NCI-H2196 treated with DMSO at 0.1 percent for 48 hours (cell line): Measurements from ENCODE around the gene R3HDM2.
A peak's percentile ranks its signal among the peaks of the same experiment; 100 is the strongest.

Experiments
- DNase-seq: peaks from one replicate; lab custom pipeline; 2025; ENCODE audit not compliant: unreplicated experiment; lab: John Stamatoyannopoulos, UW

R3HDM2 gene

DNA sequence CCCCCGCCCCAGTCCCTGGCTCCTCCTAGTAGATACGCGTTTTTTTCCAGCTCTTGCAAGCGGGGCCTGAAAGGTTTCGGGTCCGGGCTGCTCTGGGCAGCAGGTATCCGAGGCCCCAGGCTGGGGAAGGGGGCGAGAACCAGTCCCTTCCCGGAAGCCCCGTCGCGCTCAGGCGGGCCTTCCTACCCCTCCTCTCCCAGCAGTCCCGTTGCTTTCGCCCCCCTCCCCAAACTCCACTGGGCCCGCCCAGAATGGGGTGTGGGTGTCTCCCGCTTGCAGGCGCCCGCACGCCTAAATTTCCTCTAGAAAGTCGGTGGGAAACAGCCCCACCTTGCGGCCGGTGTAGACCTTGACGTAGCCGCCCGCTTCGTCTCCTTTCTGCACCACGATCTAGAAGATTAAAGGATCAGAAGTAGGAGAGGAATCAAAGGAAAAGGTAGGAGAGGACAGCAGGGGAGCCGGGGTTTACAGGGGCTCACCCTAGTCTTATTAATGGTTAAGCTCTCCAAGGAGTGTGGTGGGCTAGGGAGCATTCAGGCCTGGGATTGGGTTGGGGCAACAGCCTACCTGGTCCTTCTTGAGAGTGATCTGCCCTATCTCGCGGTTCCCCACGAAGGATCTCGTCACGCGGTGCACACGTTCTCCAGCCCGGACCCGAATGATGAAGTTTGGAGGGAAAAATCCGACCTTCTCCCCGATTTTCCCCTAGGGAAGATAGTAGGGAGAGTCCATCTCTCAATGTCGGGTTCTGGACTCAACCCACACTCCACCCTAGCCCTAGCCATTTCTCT lies 187.1 kb downstream of the R3HDM2 start:
- no peak for DNase-seq

DNA sequence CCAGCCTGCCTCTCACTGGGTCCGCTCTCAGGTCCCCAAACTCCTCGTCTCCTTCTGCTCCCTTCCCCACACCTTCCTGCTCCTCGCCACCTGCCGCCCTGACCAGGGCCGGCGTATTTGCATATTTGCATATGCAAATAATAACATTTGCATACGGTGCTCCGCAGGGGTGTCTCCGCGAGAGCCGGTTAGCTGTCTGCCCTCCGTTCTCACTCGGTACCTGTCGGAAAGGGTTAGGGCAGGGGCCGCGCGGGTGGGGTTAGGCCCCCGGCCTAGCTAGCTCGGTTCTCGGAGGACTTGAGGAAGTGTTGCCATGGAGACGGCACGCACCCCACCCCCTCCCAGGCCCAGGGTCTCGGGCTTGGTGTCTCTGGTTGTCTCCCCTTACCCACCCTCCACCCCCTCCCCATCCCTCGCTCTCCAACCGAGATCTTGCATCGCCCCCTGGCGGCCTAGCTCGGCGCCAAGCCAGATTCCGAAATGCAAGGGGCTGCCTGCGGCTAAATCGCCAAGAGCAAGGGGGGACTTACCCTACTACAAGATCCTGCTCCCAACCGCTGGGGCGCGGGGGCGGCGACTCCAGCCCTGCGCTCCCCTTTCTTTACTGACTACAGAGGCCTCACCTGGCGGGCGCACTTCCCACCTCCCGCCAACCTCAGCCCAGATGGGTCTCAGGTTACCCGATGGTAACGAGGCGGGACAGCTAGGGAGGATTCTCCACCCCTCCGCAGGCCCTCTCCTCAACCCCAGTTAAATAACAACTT lies 188.0 kb downstream of the R3HDM2 start:
- DNase-seq, result peak; percentile 87

DNA sequence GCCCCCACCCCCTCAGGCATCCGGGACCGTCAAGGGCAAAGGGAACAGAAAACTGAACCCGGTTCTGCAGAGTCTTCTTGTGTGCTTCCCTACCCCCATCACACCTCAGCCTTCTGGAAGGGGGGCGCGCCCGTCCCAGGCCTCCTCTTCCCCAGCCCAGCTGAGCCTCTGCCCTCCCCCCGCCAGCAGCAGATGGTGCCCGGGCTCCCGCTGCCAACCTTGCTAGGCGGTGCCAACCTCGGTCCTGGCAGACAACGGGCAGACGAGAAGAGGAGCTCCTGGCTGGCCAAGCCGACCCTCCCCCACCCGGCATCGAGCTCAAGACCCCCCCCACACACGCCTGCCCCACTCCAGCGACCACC lies 188.5 kb downstream of the R3HDM2 start:
- DNase-seq, result peak; percentile 85

DNA sequence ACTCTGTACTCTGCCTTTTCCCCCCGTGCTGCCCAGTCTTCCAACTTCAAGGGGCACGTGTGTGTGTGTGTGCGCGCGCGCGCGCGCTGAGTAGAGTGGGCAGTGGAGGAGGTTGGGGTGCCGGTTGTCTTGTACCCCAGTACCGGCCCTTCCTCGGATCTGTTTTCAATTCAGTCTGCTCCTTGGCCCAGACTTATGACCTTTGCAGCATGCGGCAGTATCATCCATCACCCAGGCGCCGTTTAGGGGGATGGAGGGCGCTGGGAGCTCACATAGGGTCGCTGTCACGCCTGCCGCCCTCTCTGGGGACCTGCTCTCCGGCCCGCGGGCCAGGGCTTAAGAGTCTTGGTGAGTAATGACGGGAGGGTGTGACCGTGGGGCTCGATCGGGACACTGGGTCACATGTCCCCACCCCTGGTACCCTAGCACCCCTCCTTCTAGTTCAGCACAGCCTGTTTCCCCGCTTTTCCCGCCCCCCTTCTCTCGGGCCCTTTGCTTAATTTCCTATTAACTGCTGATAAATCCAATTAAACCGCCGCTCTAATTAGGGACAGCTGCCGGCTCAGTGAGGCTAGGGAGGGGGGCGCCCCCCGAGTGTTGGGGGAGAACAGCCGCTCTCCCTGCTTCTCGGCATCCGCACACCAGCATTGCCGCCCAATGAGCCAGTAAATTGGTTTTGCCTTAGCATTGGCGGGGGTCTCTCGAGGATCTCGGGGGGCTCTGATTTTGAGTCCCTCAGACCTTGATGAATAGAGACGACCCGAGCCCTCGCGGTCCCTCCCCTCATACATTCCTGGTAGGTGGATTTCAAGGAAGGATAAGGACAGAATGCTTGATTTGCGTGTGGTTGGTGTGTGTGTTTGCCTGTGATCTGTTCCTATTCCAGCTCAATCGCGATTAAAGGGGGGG lies 189.2 kb downstream of the R3HDM2 start:
- no peak for DNase-seq

DNA sequence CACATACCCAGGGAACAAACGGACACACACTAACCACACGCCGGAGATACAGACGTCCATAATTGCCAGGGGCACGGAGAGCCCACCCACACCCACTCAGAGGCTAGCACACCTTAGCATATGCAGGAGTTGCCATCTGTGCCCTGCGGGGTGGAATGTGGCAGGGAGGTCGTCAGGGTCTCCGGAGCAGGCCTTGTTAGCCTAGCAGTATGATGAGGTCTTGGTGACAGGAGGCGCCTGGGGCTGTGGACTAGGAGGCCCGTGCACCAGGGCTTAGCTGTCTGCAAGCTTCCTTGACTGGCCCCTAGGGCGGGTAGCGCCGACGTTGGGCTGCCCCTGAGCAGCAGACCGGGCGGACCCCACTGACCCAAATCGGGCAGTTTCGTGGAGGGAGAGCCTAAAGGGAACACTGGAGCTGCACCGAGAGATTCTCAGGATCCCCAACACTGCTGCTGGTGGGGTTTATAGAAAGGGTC lies 189.9 kb downstream of the R3HDM2 start:
- no peak for DNase-seq

DNA sequence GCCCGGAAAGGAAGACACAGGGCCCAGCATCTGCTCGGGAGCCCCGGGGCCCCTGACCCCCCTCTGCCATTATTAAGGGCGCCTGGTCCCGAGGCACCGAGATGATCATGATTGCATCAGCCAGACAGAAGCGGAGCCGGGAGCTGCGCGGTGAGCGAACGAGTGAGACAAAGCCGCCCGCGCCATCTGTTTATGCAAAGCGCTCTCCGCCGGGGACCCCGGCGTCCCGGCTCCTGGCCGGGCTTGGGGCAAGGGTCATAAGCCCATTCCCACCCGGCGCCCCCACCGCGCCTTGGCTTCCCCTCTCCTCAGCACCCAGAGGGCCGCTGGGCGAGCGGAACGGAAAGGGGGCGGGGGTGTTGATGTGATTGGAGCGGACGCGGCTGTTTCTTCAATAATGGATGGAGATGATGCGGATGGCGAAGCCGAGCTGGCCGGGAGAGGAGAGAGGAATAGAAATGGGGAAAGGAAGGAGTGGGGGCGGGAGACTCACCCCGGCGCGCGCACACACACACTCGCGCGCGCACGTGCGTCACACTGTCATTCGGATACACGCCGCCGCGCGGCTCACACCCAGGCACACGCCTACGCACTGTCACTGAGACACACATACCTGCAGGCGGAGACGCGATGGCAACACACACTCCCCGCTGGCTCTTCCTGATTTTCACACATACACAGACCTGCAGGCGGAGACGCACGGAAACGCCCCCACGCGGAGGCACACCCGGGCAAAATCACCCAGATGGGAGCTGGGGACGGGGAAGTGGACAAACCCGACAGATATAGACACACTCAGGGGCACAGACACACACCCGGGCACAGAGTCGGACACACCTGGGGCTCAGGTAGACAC lies 190.5 kb downstream of the R3HDM2 start:
- peak; percentile 40 for DNase-seq

DNA sequence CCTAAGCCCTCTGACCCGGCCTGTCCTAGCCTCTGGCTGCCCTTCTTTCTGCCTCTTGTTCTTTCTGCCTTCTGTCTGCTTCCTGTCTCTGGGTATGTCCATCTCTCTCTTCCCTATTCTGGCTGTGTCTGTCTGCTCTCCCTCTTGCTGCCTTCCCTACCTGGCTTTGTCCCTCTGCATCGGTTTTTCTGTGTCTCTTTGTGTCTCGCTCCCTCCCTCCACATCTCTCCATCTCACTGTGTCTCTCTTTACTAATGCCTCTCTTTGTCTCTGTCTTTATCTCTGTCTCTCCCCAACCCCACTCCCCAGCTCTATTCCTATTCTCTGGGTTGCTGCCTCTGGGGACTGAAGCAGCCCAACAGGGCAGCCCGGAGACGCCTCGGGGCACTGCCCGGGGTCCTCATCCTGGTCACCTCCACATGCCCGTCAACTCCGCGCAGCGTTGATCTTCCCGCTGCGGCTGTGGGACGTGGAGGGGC lies 191.2 kb downstream of the R3HDM2 start:
- DNase-seq, result no peak

DNA sequence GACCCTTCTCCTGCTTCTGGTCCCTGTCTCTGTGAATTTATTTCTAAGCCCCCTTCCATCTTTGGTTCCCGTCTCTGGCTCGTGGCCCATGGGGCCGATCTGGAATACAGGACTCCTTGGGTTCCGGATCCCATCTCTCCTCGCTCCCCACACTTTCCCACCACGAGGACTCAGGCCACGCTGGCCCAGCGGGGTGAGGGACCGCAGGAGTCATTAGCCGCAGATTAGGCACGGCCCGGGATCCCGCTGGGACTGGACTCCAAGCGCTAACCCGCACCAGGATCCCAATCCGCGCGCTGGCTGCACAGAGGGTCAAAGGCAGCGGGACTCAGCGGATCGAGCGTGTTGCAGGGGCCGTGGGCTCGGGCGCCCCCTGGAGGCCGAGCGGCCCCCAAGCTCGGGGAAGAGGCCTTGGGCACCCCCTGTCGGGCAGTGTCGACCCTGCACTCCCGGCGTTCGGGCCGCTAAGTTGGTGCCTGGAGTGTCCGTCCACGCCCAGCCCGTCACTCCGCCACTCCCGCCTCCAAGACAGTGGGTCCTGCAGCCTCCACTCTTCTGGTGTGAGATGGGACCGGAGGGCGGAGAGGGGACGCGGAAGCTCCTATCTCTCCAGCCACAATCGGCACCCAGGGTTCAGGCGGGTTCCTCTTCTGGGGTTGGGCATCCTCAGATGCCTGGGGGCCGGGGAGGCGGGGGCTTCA lies 191.8 kb downstream of the R3HDM2 start:
- DNase-seq, result peak; percentile 77

DNA sequence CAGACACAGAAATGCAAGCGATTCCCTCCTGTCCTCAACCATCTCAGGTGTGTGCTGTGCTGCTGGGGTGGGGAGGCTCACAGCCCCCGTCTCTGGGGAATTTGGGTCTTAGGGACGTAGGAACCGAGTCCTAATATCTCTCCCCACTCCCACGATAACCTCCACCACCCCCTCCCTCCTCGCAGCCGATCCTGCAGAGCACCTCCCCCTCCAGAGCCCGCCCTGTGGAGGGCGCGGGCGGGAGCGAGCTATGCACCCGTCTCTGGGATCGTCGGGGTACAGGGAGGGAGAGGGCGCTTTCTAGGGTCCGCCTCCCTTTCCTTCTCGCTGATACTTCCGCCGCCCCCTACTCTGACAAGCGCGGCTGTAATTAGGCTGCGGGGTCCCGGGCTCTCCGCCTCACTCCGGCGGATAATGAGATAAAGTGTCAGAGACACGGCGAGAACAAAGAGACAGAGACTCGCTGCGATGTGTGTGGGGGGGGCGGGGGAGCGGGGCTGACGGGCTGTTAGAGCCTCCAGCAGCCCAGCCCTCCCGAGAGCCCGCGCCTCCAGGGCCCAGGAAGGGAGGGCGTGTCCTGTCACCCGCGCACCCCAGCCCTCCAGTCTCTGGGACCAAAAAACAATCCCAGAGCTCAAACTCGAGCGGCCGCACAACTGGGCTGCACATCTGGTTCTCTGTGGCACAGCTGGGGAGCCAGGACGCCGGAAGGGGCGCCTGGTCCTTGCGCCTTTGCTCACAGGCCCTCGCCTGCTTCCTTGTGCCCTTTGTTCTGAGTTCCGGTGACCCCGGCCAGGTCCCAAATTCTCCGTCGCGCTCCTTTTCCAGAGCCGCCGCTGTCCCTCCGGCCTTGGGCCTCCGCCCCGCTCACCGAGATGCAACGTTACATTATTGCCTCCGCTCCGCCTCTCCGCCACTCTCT lies 192.7 kb downstream of the R3HDM2 start:
- no peak for DNase-seq

DNA sequence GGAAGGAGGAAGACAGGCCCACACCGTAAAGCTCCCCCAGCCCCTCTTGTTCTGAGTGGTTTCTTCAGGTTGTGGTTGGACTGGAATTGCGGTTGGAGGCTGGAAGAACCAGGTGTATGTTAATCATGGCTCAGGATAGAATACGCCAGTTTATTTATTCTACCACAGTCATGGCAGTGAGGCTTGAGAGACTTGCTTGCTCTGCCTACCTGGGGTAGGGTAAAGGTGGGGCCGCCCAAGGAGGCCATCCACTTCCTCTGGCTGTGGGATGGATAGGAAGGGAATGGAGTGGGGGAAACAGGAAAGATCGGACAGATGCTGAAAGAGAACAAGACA lies 193.3 kb downstream of the R3HDM2 start:
- no peak for DNase-seq

DNA sequence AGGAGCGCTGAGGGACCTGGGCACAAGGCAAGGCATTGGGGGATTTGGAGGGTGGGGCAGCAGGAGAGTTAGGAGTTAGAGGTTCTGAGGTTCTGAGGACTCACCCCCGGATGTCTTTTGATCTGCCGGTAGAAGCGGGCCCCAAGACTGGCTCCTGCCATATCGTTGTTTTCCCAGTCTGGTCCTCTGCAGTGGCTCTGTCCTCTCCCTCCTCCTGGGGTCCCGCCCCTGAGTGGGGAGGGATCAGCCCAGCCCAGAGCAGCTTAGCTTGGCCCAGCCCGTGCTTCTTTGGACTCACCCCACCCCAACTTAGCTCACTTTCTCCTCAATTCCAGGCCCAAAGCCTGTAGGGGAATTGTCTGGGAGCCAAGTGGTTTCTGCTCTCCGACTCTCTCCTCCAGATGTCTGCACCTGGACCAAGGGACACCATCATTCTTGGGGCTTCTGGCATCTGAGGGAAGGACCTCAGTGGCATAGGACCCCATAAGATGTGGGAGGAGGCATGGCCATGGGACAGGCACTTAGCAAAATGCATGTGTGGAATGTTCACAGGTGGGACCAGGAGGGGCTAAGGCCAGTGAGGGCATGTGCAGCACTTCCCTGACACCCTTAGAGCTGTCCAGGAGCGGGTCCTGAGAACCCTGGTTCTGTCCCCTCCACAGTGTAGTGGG lies 193.8 kb downstream of the R3HDM2 start:
- no peak for DNase-seq

DNA sequence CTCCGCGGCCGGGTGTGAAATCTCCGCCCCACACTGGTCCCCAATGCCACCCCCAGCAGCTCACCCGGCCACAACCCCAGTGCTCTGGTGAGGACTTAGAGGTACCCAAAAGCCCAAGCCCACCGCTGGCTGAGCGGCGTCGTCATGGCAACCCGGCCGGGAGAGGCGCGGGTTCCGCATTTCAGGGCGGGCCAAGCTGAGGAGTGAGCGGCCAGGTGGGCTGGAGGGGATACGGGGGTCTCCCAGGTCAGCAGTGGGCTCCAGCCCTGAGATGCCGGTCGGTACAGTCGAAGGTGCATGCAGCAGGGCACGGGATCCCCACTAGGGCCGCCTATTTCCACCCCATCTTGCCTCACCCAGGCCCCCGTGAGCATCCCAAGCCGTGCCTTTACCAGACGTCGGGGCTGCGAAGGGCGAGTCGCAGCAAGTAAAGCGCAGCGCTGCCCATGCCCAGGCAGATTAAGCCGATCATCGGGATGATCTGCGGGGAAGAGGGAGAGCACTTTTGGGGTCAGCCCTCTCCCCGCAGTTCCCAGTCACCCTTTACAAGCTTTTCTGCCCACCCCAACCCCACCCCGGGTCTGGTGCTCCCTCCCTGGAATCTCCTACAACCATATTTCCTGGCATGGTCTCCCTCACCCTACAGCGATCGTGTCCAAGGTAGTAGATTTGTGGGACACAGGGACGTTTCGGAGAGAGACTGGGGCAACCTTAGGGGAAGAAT lies 194.5 kb downstream of the R3HDM2 start:
- DNase-seq, result no peak

DNA sequence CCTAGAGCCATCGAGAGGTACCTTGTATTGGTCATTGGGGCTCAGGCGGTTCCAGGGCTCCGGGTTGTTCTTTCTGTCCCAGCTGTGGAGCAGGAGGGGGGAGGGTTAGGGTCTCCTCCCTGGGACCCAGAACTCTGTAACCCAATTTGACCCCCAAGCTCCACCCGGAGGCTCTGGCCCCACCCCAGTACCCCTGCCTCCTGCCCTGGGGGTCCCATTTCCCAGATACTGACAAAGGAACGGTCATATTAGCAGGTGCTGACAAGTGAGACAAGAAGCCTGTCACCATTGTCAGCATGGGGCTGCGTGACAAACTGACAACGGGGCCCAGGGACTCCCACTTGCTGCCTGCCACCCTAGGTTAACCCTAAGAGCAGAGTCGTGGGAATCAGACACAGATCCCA lies 195.1 kb downstream of the R3HDM2 start:
- DNase-seq, result no peak

DNA sequence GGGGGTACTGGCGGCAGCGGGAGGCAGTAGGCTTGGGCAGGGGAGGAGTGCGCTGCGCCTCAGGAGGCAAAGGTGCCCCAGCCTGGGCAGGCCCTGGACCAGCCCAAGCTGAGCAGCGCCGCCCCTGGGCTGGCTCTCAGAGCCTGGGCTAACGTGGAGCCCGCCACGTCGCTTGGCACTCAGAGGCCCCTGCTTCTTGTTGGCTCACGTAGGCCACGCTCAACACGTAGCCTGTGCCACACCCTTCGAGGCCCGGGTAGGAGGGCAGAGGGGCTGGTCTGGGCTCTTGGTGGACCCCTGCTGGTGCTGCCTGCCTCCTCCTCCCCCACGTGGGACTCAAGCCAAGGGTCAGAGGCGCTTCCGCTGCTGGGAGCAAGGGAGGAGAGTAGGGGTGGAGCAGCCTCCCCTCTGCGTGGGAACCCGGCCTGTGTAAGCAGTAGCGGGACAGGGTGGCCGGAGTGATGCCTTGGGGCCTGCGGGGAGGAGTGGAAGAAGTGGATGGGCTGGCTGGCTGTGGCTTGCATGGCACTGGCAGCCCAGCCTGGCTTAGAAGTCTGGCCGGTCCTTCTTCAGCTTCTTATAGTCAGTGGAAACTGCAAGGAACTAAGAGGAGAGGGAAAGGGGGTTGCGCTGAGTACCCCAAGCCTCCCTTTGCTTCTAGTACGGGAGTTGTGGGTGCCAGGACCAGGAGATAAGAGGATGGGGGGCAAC lies 195.7 kb downstream of the R3HDM2 start:
- DNase-seq, result no peak

DNA sequence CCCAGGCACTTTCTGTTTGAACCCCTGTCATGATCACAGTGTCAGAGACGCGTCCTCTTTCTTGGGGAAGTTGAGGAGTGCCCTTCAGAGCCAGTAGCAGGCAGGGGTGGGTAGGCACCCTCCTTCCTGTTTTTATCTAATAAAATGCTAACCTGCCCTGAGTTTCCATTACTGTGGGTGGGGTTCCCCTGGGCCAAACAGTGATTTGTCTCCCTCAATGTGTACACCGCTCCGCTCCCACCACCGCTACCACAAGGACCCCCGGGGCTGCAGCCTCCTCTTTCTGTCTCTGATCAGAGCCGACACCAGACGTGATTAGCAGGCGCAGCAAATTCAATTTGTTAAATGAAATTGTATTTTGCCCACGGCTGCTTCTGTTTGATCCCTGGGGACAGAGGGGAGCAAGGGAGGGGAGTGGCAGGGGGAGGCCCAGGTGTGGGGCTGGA lies 196.2 kb downstream of the R3HDM2 start:
- DNase-seq, result no peak

DNA sequence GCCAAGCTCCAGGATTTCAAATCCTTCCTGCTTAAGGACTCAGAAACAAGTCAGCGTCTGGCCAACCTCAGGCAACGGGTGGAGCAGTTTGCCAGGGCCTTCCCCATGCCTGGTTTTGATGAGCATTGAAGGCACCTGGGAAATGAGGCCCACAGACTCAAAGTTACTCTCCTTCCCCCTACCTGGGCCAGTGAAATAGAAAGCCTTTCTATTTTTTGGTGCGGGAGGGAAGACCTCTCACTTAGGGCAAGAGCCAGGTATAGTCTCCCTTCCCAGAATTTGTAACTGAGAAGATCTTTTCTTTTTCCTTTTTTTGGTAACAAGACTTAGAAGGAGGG lies 196.6 kb downstream of the R3HDM2 start:
- DNase-seq, result no peak
